ENCODE results near the gene MS4A5. TPM values are rescaled to one million over a fixed set of nuclear protein-coding genes. Genes with fewer than 3 reads are reported as not detected.

The MS4A5 gene
- polyA plus RNA-seq, 1 donor from 2014 or later: not detected

GRCh38 chr11:60390419-60390818 lies 39.0 kb upstream of the MS4A5 start:
- Histone ChIP-seq H3K4me2 (ENCODE audit: low read length) (no peak overlapping the region), H2AFZ (ENCODE audit: low read depth, low read length) (no peak overlapping the region), H3K4me3 (ENCODE audit: low read length) (no peak overlapping the region), H3K9me2 (ENCODE audit: insufficient read depth, low read length) (no peaks in the 10 kb centered on the region), H3K9ac (ENCODE audit: low read length) (no peak overlapping the region), H3K27ac (ENCODE audit: low read length) (no peak overlapping the region), H3F3A (ENCODE audit: insufficient read depth, low read length, poor library complexity, severe bottlenecking) (no peaks in the 10 kb centered on the region), H3K9me3 (ENCODE audit: low read length) (no peaks in the 10 kb centered on the region), H3K27me3 (ENCODE audit: insufficient read depth, low read depth, low read length) (no peaks in the 10 kb centered on the region), H3K79me2 (replicated peaks; ENCODE audit: insufficient read depth, low read length) (no peaks in the 10 kb centered on the region), H4K20me1 (ENCODE audit: insufficient read depth) (no peaks in the 10 kb centered on the region), H3K36me3 (ENCODE audit: insufficient read depth, low read length) (no peaks in the 10 kb centered on the region)
- TF ChIP-seq SMC3 (conservative IDR thresholded peaks at IDR 0.05; ENCODE audit: poor library complexity) (no peak), TAF1 (IDR thresholded peaks at IDR 0.05; ENCODE audit: low read depth) (no peak), MXI1 (conservative IDR thresholded peaks at IDR 0.05; ENCODE audit: poor library complexity, severe bottlenecking) (no peak), REST (IDR thresholded peaks at IDR 0.05; ENCODE audit: borderline replicate concordance) (no peak), CTCF (IDR thresholded peaks at IDR 0.05; ENCODE audit: poor library complexity, severe bottlenecking) (no peak), EZH2 (IDR thresholded peaks at IDR 0.05; ENCODE audit: borderline replicate concordance, insufficient read depth, low read length, poor library complexity, severe bottlenecking) (no peak), POLR2AphosphoS5 (IDR thresholded peaks at IDR 0.05) (no peak), RAD21 (conservative IDR thresholded peaks at IDR 0.05) (no peak), EP300 (conservative IDR thresholded peaks at IDR 0.05; ENCODE audit: poor library complexity, severe bottlenecking) (no peak)

- TF ChIP-seq RAD21 (conservative IDR thresholded peaks at IDR 0.05) (no peak), POLR2AphosphoS5 (IDR thresholded peaks at IDR 0.05) (no peak), EZH2 (IDR thresholded peaks at IDR 0.05; ENCODE audit: borderline replicate concordance, insufficient read depth, low read length, poor library complexity, severe bottlenecking) (no peak), MXI1 (conservative IDR thresholded peaks at IDR 0.05; ENCODE audit: poor library complexity, severe bottlenecking) (no peak), SMC3 (conservative IDR thresholded peaks at IDR 0.05; ENCODE audit: poor library complexity) (no peak), EP300 (conservative IDR thresholded peaks at IDR 0.05; ENCODE audit: poor library complexity, severe bottlenecking) (no peak), TAF1 (IDR thresholded peaks at IDR 0.05; ENCODE audit: low read depth) (no peak), CTCF (IDR thresholded peaks at IDR 0.05; ENCODE audit: poor library complexity, severe bottlenecking) (no peak), REST (IDR thresholded peaks at IDR 0.05; ENCODE audit: borderline replicate concordance) (no peak)
- Histone ChIP-seq H2AFZ (ENCODE audit: low read depth, low read length) (no peak overlapping the region), H3K9me3 (ENCODE audit: low read length) (no peaks in the 10 kb centered on the region), H3K9me2 (ENCODE audit: insufficient read depth, low read length) (no peaks in the 10 kb centered on the region), H3K4me3 (ENCODE audit: low read length) (no peak overlapping the region), H3K27me3 (ENCODE audit: insufficient read depth, low read depth, low read length) (no peaks in the 10 kb centered on the region), H3F3A (ENCODE audit: insufficient read depth, low read length, poor library complexity, severe bottlenecking) (no peaks in the 10 kb centered on the region), H3K36me3 (ENCODE audit: insufficient read depth, low read length) (no peaks in the 10 kb centered on the region), H3K4me2 (ENCODE audit: low read length) (no peak overlapping the region), H3K79me2 (replicated peaks; ENCODE audit: insufficient read depth, low read length) (no peaks in the 10 kb centered on the region), H3K9ac (ENCODE audit: low read length) (no peak overlapping the region), H4K20me1 (ENCODE audit: insufficient read depth) (no peaks in the 10 kb centered on the region), H3K27ac (ENCODE audit: low read length) (no peak overlapping the region)
These were observed 37.0 kb upstream of the MS4A5 start for GRCh38 chr11:60392361-60392760.
